Heart right ventricle (tissue), 16 donors: ENCODE data around the gene PEAR1. TPM values are rescaled to one million over a fixed set of nuclear protein-coding genes. Genes with fewer than 3 reads are reported as not detected.

ENCODE experiments used
- ATAC-seq, 8 donors: fragments of 200-7000 bp; cut with Tn5 transposase; one replicate each; pipeline ENCODE4 v1.9.1; 2020; ENCODE audit warnings: mild to moderate bottlenecking in 8 of 8, moderate library complexity in 8 of 8, moderate number of reproducible peaks in 1 of 8
- DNase-seq, 2 donors: peaks; one replicate each; pipeline ENCODE4 v3.0.0-alpha.2; 2020
- H3K27ac ChIP-seq, 10 donors: fragments of 200-600 bp; sonication (generic) in 2 of 10; one replicate each; pipeline versions ENCODE4 v1.5.0 to v1.8.0; 2020 to 2022; ENCODE audit warnings: mild to moderate bottlenecking in 3 of 10
- H3K27me3 ChIP-seq, 7 donors: fragments of 200-600 bp; one replicate each; pipeline ENCODE4 v1.8.0; 2021 to 2022; ENCODE audit warnings: mild to moderate bottlenecking in 2 of 7
- H3K36me3 ChIP-seq, 9 donors: fragments of 200-600 bp; sonication (generic) in 1 of 9; one replicate each; pipeline versions ENCODE4 v1.5.0 to v1.8.0; 2020 to 2022; ENCODE audit warnings: mild to moderate bottlenecking in 2 of 9
- H3K4me1 ChIP-seq, 9 donors: fragments of 200-600 bp; sonication (generic) in 1 of 9; one replicate each; pipeline versions ENCODE4 v1.5.0 to v1.8.0; 2020 to 2022; ENCODE audit warnings: mild to moderate bottlenecking in 4 of 9
- H3K4me3 ChIP-seq, 10 donors: fragments of 200-600 bp; sonication (generic) in 2 of 10; one replicate each; pipeline versions ENCODE4 v1.5.0 to v1.8.0; 2020 to 2022; ENCODE audit warnings: mild to moderate bottlenecking in 7 of 10, moderate library complexity in 2 of 10
- H3K9me3 ChIP-seq, 11 donors: fragments of 200-600 bp in 10 of 11; sonication (generic) in 2 of 11; one replicate each; pipeline versions ENCODE4 v1.5.0 to v1.8.0; 2013 to 2022; ENCODE audit warnings: mild to moderate bottlenecking in 2 of 11, control low read depth in 1 of 11, moderate library complexity in 1 of 11
- CTCF ChIP-seq, 9 donors: fragments of 200-600 bp; sonication (generic) in 2 of 9; IDR thresholded peaks; one replicate each; pipeline versions ENCODE4 v1.5.0 to v1.8.0; 2021 to 2022; ENCODE audit warnings: antibody characterized with exemption in 9 of 9, mild to moderate bottlenecking in 5 of 9, moderate library complexity in 1 of 9
- WGBS, 2 donors: extraction: QIAGEN DNeasy Blood & Tissue Kit; methylation state at CpG; one replicate each; pipeline ENCODE4 v1.1.7; 2013; ENCODE audit warnings: inconsistent platforms in 1 of 2; 5-methylcytosine and 5-hydroxymethylcytosine counted together
- intact Hi-C, 10 donors: fragments of 100-400 bp; cut with DNase I; formaldehyde crosslinking; loops; one replicate each; pipeline versions ENCODE4 v1.11.1 to v1.14.2; 2022
- polyA plus RNA-seq, 2 donors: library from polyadenylated mRNA; stranded (reverse); fragments of 200-250 nt; gene quantifications; one replicate each; pipeline ENCODE4 v1.2.3, GENCODE V29; 2013
- total RNA-seq, 10 donors: library from RNA; stranded (reverse); fragmentation: NEBNext Ultra II Directional in 3 of 10; extraction: Animal tissue kit (Norgen Biotek cat#: 25700) in 3 of 10; gene quantifications; one replicate each; pipeline versions ENCODE4 v1.2.1 to v1.2.4, GENCODE V29; 2021 to 2023
- donor health status: Arrhythmogenic right ventricular cardiomyopathy.
- donor health status: ischemic (EF 13 %, LVEDD 7.1; RV severe dilation, severe dysfunction).
- donor health status: healthy with polysubstance abuse.
- donor health status: DM: no; HTN: yes; CAD: no.
- donor health status: DM: no; HTN: no; CAD: no.
- donor health status: ischemic (EF 25% LVEDD 6.9; RV normal size, moderate dysfunction).
- donor health status: ischemic (EF 25% LVEDD 5.7; RV mildly dilated, moderate dysfunction).
- donor health status: healthy.
- donor health status: DM: yes; HTN: yes; CAD: no.
- donor health status: Ischemic cardiomyopathy.
- donor health status: ischemic (EF 35%, LVEDD 5.7; RV mildly dilated, moderate dysfunction).
- donor health status: nonischemic (EF 11% LVEDD 7.7; RV severe dilation, severe dysfunction).
- donor health status: DM: yes; HTN: yes; CAD: no.
- donor health status: PGD.
- donor health status: ischemic (EF 29% LVEDD 5.4; RV normal size, mild dysfunction).
- donor health status: nonischemic (EF 23%, LVEDD 6.1; RV moderate dilation, normal function).

Gene PEAR1
- total and polyA plus RNA-seq, 12 donors = 3.8 to 13.7 (median 7.1) TPM

- 26% methylated on average over 5 of the region's 5 CpGs for WGBS, 2 donors
- Histone ChIP-seq H3K4me3 (peak overlapping the region; percentile 57 to 82 (median 68)), H3K9me3 (no peaks in the 10 kb centered on the region), H3K27me3 (peaks cover 0 to 43% (median 9%) of the 10 kb centered on the region in 7 donors), H3K4me1 (peaks cover 20 to 71% (median 61%) of the 10 kb centered on the region in 9 donors), H3K36me3 (no peaks in the 10 kb centered on the region), H3K27ac (peak overlapping the region; percentile 89 to 98 (median 96))
- no peak for ATAC-seq
- TF ChIP-seq CTCF (IDR thresholded peaks at IDR 0.05) = no peak
- DNase-seq = no peak
- intact Hi-C loops = loop anchor here in 4 of 10 donors (5.0 to 10.0 kb wide), 5 partner anchors 33 to 392 kb away; partner anchors contain the start of genes ISG20L2 (in 2 of the 4), METTL25B (in 2 of the 4) and MEF2D (in 1 of the 4)
Observed at GRCh38 chr1:156894001-156894400, 483 bp downstream of the PEAR1 start.

- intact Hi-C loops = loop anchor here in 4 of 10 donors (5.0 to 10.0 kb wide), 5 partner anchors 32 to 393 kb away; partner anchors contain the start of genes ISG20L2 (in 2 of the 4), METTL25B (in 2 of the 4) and MEF2D (in 1 of the 4)
- H3K27me3 ChIP-seq = peaks cover 0 to 43% (median 9%) of the 10 kb centered on the region in 7 donors
- ATAC-seq = peak; percentile 7 to 65 (median 31)
Observed at GRCh38 chr1:156894711-156895454, 1.4 kb downstream of the PEAR1 start.

GRCh38 chr1:156895455-156895812 lies 1.9 kb downstream of the PEAR1 start:
- no peak for ATAC-seq
- intact Hi-C loops = loop anchor here in 1 of 10 donors (10.0 kb wide), 1 partner anchor 231 kb away; no protein-coding TSS in a partner anchor
- no peaks in the 10 kb centered on the region for H3K9me3 ChIP-seq
- no peak for DNase-seq
- no peak for TF ChIP-seq CTCF (IDR thresholded peaks at IDR 0.05)
- peak overlapping the region; percentile 89 to 98 (median 96) for H3K27ac ChIP-seq
- no peaks in the 10 kb centered on the region for H3K36me3 ChIP-seq
- H3K27me3 ChIP-seq = peaks cover 0 to 43% (median 9%) of the 10 kb centered on the region in 7 donors
- 62 to 65% methylated on average over 4 of the region's 4 CpGs for WGBS, 2 donors
- H3K4me1 ChIP-seq = peaks cover 26 to 86% (median 75%) of the 10 kb centered on the region in 9 donors
- H3K4me3 ChIP-seq = peak overlapping the region in 9 of 10 donors; percentile 62 to 82 (median 71)

More at GRCh38 chr1:156894711-156895454, 1.4 kb downstream of the PEAR1 start:
- WGBS, 2 donors = 37 to 66% methylated on average over 12 of the region's 12 CpGs
- Histone ChIP-seq H3K4me3 (peak overlapping the region in 9 of 10 donors; percentile 62 to 82 (median 71)), H3K9me3 (no peaks in the 10 kb centered on the region), H3K4me1 (peaks cover 25 to 80% (median 70%) of the 10 kb centered on the region in 9 donors), H3K36me3 (no peaks in the 10 kb centered on the region), H3K27ac (peak overlapping the region; percentile 89 to 98 (median 96))
- DNase-seq = peak; percentile 69 to 71
- TF ChIP-seq CTCF (IDR thresholded peaks at IDR 0.05) = no peak

- intact Hi-C loops = loop anchor here in 1 of 10 donors (10.0 kb wide), 1 partner anchor 231 kb away; no protein-coding TSS in a partner anchor
- H3K27me3 ChIP-seq = peaks cover 0 to 42% (median 9%) of the 10 kb centered on the region in 7 donors
- peak overlapping the region; percentile 89 to 98 (median 96) for H3K27ac ChIP-seq
- no peak for ATAC-seq
- H3K4me3 ChIP-seq = peak overlapping the region in 6 of 10 donors; percentile 62 to 82 (median 70)
- peaks cover 31 to 91% (median 80%) of the 10 kb centered on the region in 9 donors for H3K4me1 ChIP-seq
- DNase-seq = no peak
- 80 to 82% methylated on average over 6 of the region's 6 CpGs for WGBS, 2 donors
- H3K36me3 ChIP-seq = no peaks in the 10 kb centered on the region
- H3K9me3 ChIP-seq = no peaks in the 10 kb centered on the region
- TF ChIP-seq CTCF (IDR thresholded peaks at IDR 0.05) = no peak
Observed at GRCh38 chr1:156895927-156896326, 2.4 kb downstream of the PEAR1 start.
